GM23338 (cell line): ENCODE measurements around the gene ZNF281. TPM values are rescaled to one million over a fixed set of nuclear protein-coding genes. Genes with fewer than 3 reads are reported as not detected.

Source experiments
- ATAC-seq: fragments of 200-7000 bp; cut with Tn5 transposase; 3 replicates; pipeline ENCODE4 v1.9.1; 2020
- DNase-seq: peaks from one replicate; pipeline ENCODE4 v3.0.0-alpha.2; 2015; ENCODE audit warnings: low spot score
- H2AFZ ChIP-seq: fragments of 200-600 bp; sonication (generic); 2 replicates; pipeline ENCODE4 v1.8.0; 2016; ENCODE audit warnings: antibody characterized with exemption, mild to moderate bottlenecking, moderate library complexity
- H3F3A ChIP-seq: fragments of 200-600 bp; sonication (generic); replicated peaks from 2 replicates; pipeline ENCODE4 v1.8.0; 2017; ENCODE audit warnings: antibody characterized with exemption, mixed run types, low read depth
- H3K27ac ChIP-seq: fragments of 200-600 bp; sonication (generic); 2 replicates; pipeline ENCODE4 v1.6.1; 2016; ENCODE audit warnings: low read depth
- H3K27me3 ChIP-seq: fragments of 200-600 bp; sonication (generic); 2 replicates; pipeline ENCODE4 v1.8.0; 2016; ENCODE audit warnings: mild to moderate bottlenecking, mixed run types, moderate library complexity; ENCODE audit not compliant: insufficient read depth
- H3K36me3 ChIP-seq: fragments of 200-600 bp; sonication (generic); 2 replicates; pipeline ENCODE4 v1.8.0; 2016; ENCODE audit warnings: mild to moderate bottlenecking; ENCODE audit not compliant: insufficient read depth
- H3K4me1 ChIP-seq: fragments of 200-600 bp; sonication (generic); 2 replicates; pipeline ENCODE4 v1.8.0; 2016; ENCODE audit warnings: mild to moderate bottlenecking, moderate library complexity; ENCODE audit not compliant: insufficient read depth
- H3K4me2 ChIP-seq: fragments of 200-600 bp; sonication (generic); 2 replicates; pipeline ENCODE4 v1.7.1; 2017; ENCODE audit warnings: mixed run types
- H3K4me3 ChIP-seq: fragments of 200-600 bp; sonication (generic); 2 replicates; pipeline ENCODE4 v1.6.1; 2016; ENCODE audit warnings: mixed run types
- H3K79me2 ChIP-seq: fragments of 200-600 bp; sonication (generic); replicated peaks from 2 replicates; pipeline ENCODE4 v1.8.0; 2017; ENCODE audit warnings: mild to moderate bottlenecking; ENCODE audit not compliant: insufficient read depth
- H3K9me2 ChIP-seq: fragments of 200-600 bp; sonication (generic); 2 replicates; pipeline ENCODE4 v1.8.0; 2017; ENCODE audit not compliant: insufficient read depth
- H4K20me1 ChIP-seq: fragments of 200-600 bp; sonication (generic); replicated peaks from 2 replicates; pipeline ENCODE4 v1.8.0; 2017; ENCODE audit warnings: mild to moderate bottlenecking; ENCODE audit not compliant: insufficient read depth
- H3K27ac Mint-ChIP-seq: 2 replicates; pipeline ENCODE4 v1.8.0; 2020; ENCODE audit warnings: inconsistent platforms, mild to moderate bottlenecking, moderate library complexity, mixed read lengths
- H3K27me3 Mint-ChIP-seq: 3 replicates; pipeline ENCODE4 v1.8.0; 2022; ENCODE audit warnings: low read depth, mild to moderate bottlenecking, moderate library complexity, mixed read lengths, inconsistent platforms; ENCODE audit not compliant: insufficient read depth, poor library complexity
- H3K36me3 Mint-ChIP-seq: 3 replicates; pipeline ENCODE4 v1.8.0; 2021; ENCODE audit warnings: low read depth, mild to moderate bottlenecking, inconsistent platforms, moderate library complexity, mixed read lengths
- H3K4me1 Mint-ChIP-seq: 3 replicates; pipeline ENCODE4 v1.8.0; 2020; ENCODE audit warnings: mild to moderate bottlenecking, inconsistent platforms, mixed read lengths
- H3K4me3 Mint-ChIP-seq: 3 replicates; pipeline ENCODE4 v1.8.0; 2021; ENCODE audit warnings: moderate library complexity, mild to moderate bottlenecking, inconsistent platforms, mixed read lengths
- H3K9me3 Mint-ChIP-seq: 3 replicates; pipeline ENCODE4 v1.8.0; 2020; ENCODE audit warnings: moderate library complexity, mild to moderate bottlenecking, inconsistent platforms, mixed read lengths
- CREB1 ChIP-seq: fragments of 250-450 bp; sonication (Bioruptor Pico); IDR thresholded peaks from 2 replicates; pipeline ENCODE4 v1.5.0; 2020; ENCODE audit warnings: low read depth, mild to moderate bottlenecking, moderate library complexity
- CTCF ChIP-seq, 2 experiments: fragments of 200-600 bp in 1 of 2; sonication (generic) in 1 of 2; conservative IDR thresholded peaks; 2 replicates each; pipeline versions ENCODE4 v1.5.1 to v1.6.1; 2016 to 2017; ENCODE audit warnings: antibody characterized with exemption in 2 of 2, low read depth in 2 of 2, mild to moderate bottlenecking in 2 of 2, moderate library complexity in 1 of 2
- ETS1 ChIP-seq: IDR thresholded peaks from 2 replicates; pipeline ENCODE4 v1.6.1; 2016; ENCODE audit warnings: antibody characterized with exemption
- EZH2 ChIP-seq: fragments of 200-600 bp; sonication (generic); IDR thresholded peaks from one replicate; pipeline ENCODE4 v1.8.0; 2017; ENCODE audit warnings: antibody characterized with exemption, mild to moderate bottlenecking, low read depth; ENCODE audit not compliant: unreplicated experiment
- EZH2phosphoT487 ChIP-seq: fragments of 200-600 bp; sonication (generic); IDR thresholded peaks from one replicate; pipeline ENCODE4 v1.8.1; 2018; ENCODE audit warnings: antibody characterized with exemption; ENCODE audit not compliant: unreplicated experiment
- JUNB ChIP-seq: IDR thresholded peaks from one replicate; pipeline ENCODE4 v1.6.1; 2016; ENCODE audit warnings: antibody characterized with exemption; ENCODE audit not compliant: unreplicated experiment
- NANOG ChIP-seq: IDR thresholded peaks from 2 replicates; pipeline ENCODE4 v1.6.1; 2016; ENCODE audit warnings: antibody characterized with exemption, borderline replicate concordance
- POLR2AphosphoS5 ChIP-seq: IDR thresholded peaks from 2 replicates; pipeline ENCODE4 v1.6.1; 2016; ENCODE audit warnings: antibody characterized with exemption, low read depth
- REST ChIP-seq: IDR thresholded peaks from one replicate; pipeline ENCODE4 v1.6.1; 2018; ENCODE audit warnings: antibody characterized with exemption; ENCODE audit not compliant: unreplicated experiment
- STAT1 ChIP-seq: IDR thresholded peaks from one replicate; pipeline ENCODE4 v1.6.1; 2016; ENCODE audit warnings: antibody characterized with exemption; ENCODE audit not compliant: unreplicated experiment
- ZNF114 ChIP-seq: fragments of 250-450 bp; sonication (Bioruptor Pico); IDR thresholded peaks from 2 replicates; pipeline ENCODE4 v1.5.0; 2020; ENCODE audit warnings: mild to moderate bottlenecking, moderate library complexity
- ZNF331 ChIP-seq: fragments of 250-450 bp; sonication (Bioruptor Pico); IDR thresholded peaks from 2 replicates; pipeline ENCODE4 v1.5.0; 2020; ENCODE audit warnings: low read depth, mild to moderate bottlenecking, moderate library complexity
- polyA plus RNA-seq: library from polyadenylated mRNA; unstranded; fragments of >200 nt; fragmentation: Nextera tagmentation; extraction: Ambion mirVana; gene quantifications from 2 replicates; pipeline ENCODE4 v1.2.1, GENCODE V29; 2016
- total RNA-seq: library from RNA; depleted of rRNA; stranded (reverse); fragments of >200 nt; shearing (Covaris generic); gene quantifications from 2 replicates; pipeline ENCODE4 v1.2.3, GENCODE V29; 2014

ZNF281 gene
- total and polyA plus RNA-seq, 2 experiments from 2014 or later, result 62.1 to 79.3 TPM

GRCh38 chr1:200427744-200428143 is 17.9 kb upstream of the ZNF281 start:
- ATAC-seq (no peak), DNase-seq (no peak)
- Histone ChIP-seq H2AFZ (no peak overlapping the region), H3F3A (peaks cover 7% of the 10 kb centered on the region), H3K4me3 (no peak overlapping the region), H3K9me2 (no peaks in the 10 kb centered on the region), H3K4me1 (no peaks in the 10 kb centered on the region), H3K27me3 (no peaks in the 10 kb centered on the region), H3K27ac (peak overlapping the region; percentile 83; the same call in 1 of the 2 replicates), H3K36me3 (0 out of 2 replicates have a peak, but pooled peaks cover 4% of the 10 kb centered on the region), H3K79me2 (peaks cover 76% of the 10 kb centered on the region), H4K20me1 (peaks cover 5% of the 10 kb centered on the region), H3K4me2 (no peak overlapping the region)
- H3K4me1 Mint-ChIP-seq, result peaks cover 3% of the 10 kb centered on the region; the same call in 2 of the 3 replicates
- peaks cover 3% of the 10 kb centered on the region for H3K27me3 Mint-ChIP-seq
- no peak overlapping the region for H3K4me3 Mint-ChIP-seq
- TF ChIP-seq ZNF114 (CRISPR knock-in tag) (no peak), NANOG (no peak), CTCF (conservative IDR thresholded peaks at IDR 0.05; ENCODE audit: low read depth in 2 of 2) (no peak), CREB1 (no peak), EZH2 (no peak), EZH2phosphoT487 (no peak), REST (no peak), JUNB (no peak), POLR2AphosphoS5 (no peak), ZNF331 (CRISPR knock-in tag) (no peak), STAT1 (no peak)
- H3K9me3 Mint-ChIP-seq, result no peaks in the 10 kb centered on the region
- peak overlapping the region; percentile 66 for H3K27ac Mint-ChIP-seq
- H3K36me3 Mint-ChIP-seq, result peaks cover 43% of the 10 kb centered on the region

DNA sequence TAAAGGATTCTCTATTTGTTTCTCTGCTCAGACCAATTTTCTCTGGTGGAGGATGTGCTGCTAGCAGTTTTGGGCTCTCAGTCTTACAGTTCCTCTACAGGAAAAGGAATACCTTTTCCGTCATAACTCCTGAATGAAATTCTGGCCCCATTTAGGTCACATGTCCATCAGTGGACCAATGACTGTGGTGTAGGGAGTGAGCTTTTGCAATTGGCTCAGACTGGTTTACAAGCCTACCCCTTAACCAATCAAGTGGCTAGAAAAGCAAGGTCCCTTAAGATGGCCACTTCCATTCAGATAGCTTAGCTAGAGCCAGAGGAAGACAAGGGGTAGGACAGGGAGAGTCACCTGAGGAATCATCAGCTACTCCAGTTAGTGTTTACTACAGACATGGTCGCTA is 16.4 kb upstream of the ZNF281 start:
- Mint-ChIP-seq H3K9me3 (no peaks in the 10 kb centered on the region), H3K27ac (no peak overlapping the region), H3K36me3 (peaks cover 42% of the 10 kb centered on the region), H3K4me1 (peaks cover 14% of the 10 kb centered on the region), H3K4me3 (no peak overlapping the region), H3K27me3 (peaks cover 2% of the 10 kb centered on the region)
- no peak overlapping the region for H2AFZ ChIP-seq
- no peak overlapping the region for H3K4me3 ChIP-seq
- ATAC-seq, result no peak
- no peaks in the 10 kb centered on the region for H3K9me2 ChIP-seq
- H4K20me1 ChIP-seq, result peaks cover 13% of the 10 kb centered on the region
- H3F3A ChIP-seq, result peaks cover 7% of the 10 kb centered on the region
- no peak overlapping the region for H3K4me2 ChIP-seq
- no peak overlapping the region for H3K27ac ChIP-seq
- H3K36me3 ChIP-seq, result no peaks in the 10 kb centered on the region
- peaks cover 7% of the 10 kb centered on the region for H3K4me1 ChIP-seq
- peaks cover 81% of the 10 kb centered on the region for H3K79me2 ChIP-seq
- no peaks in the 10 kb centered on the region for H3K27me3 ChIP-seq
- DNase-seq, result no peak
- TF ChIP-seq ETS1 (no peak), REST (no peak), ZNF114 (CRISPR knock-in tag) (no peak), STAT1 (no peak), ZNF331 (CRISPR knock-in tag) (no peak), NANOG (no peak)
